Stimulated activated effector memory CD8-positive, alpha-beta T cell treated with anti-CD3 and anti-CD28 coated beads, Interleukin-12 subunit alpha, Interleukin-12 subunit beta, amount 100 ng/mL, for 72 hours (primary cell): ENCODE measurements around the gene ERI3.

ENCODE experiments used
- ATAC-seq: fragments of 150-1000 bp; cut with Tn5 transposase; 2 replicates; pipeline ENCODE4 v1.10.0; 2021
- DNase-seq, 2 donors: peaks; one replicate each; pipeline ENCODE4 v3.0.0; 2021 to 2022; ENCODE audit warnings: low spot score in 2 of 2
- H3K27ac Mint-ChIP-seq: one replicate; pipeline ENCODE4 v1.8.0; 2022; ENCODE audit warnings: mild to moderate bottlenecking, mixed read lengths
- H3K36me3 Mint-ChIP-seq: one replicate; pipeline ENCODE4 v1.8.0; 2022; ENCODE audit warnings: mild to moderate bottlenecking, mixed read lengths
- H3K4me1 Mint-ChIP-seq: one replicate; pipeline ENCODE4 v1.8.0; 2022; ENCODE audit warnings: mixed read lengths
- H3K4me3 Mint-ChIP-seq: one replicate; pipeline ENCODE4 v1.8.0; 2022; ENCODE audit warnings: mild to moderate bottlenecking, mixed read lengths
- H3K9me3 Mint-ChIP-seq: one replicate; pipeline ENCODE4 v1.8.0; 2022; ENCODE audit warnings: mixed read lengths

Gene ERI3

GRCh38 chr1:44359234-44359935, 4.3 kb upstream of the ERI3 start:
- DNase-seq (no peak), ATAC-seq (no peak)
- Mint-ChIP-seq H3K4me3 (no peak overlapping the region), H3K27ac (no peak overlapping the region), H3K9me3 (no peaks in the 10 kb centered on the region), H3K4me1 (peaks cover 13% of the 10 kb centered on the region), H3K36me3 (no peaks in the 10 kb centered on the region)

- H3K27ac Mint-ChIP-seq, result no peak overlapping the region
- ATAC-seq, result no peak
- DNase-seq, result no peak
- no peak overlapping the region for H3K4me3 Mint-ChIP-seq
- H3K36me3 Mint-ChIP-seq, result no peaks in the 10 kb centered on the region
- H3K9me3 Mint-ChIP-seq, result no peaks in the 10 kb centered on the region
- H3K4me1 Mint-ChIP-seq, result peaks cover 25% of the 10 kb centered on the region
Measured at GRCh38 chr1:44357710-44358109, 2.7 kb upstream of the ERI3 start.

- H3K27ac Mint-ChIP-seq, result peak overlapping the region; percentile 96
- DNase-seq (no peak), ATAC-seq (no peak)
- H3K4me3 Mint-ChIP-seq, result peak overlapping the region; percentile 86
- peaks cover 4% of the 10 kb centered on the region for H3K36me3 Mint-ChIP-seq
- H3K9me3 Mint-ChIP-seq, result no peaks in the 10 kb centered on the region
- peaks cover 35% of the 10 kb centered on the region for H3K4me1 Mint-ChIP-seq
Measured at GRCh38 chr1:44355582-44356305, 687 bp upstream of the ERI3 start.

GRCh38 chr1:44354268-44354839, 703 bp downstream of the ERI3 start:
- DNase-seq (no peak), ATAC-seq (no peak)
- Mint-ChIP-seq H3K4me1 (peaks cover 35% of the 10 kb centered on the region), H3K9me3 (no peaks in the 10 kb centered on the region), H3K36me3 (peaks cover 6% of the 10 kb centered on the region), H3K27ac (peak overlapping the region; percentile 96), H3K4me3 (peak overlapping the region; percentile 86)

GRCh38 chr1:44353604-44354003, 1.5 kb downstream of the ERI3 start:
- Mint-ChIP-seq H3K4me1 (peaks cover 35% of the 10 kb centered on the region), H3K36me3 (peaks cover 6% of the 10 kb centered on the region), H3K9me3 (no peaks in the 10 kb centered on the region), H3K4me3 (peak overlapping the region; percentile 86), H3K27ac (peak overlapping the region; percentile 23)
- DNase-seq, result no peak
- ATAC-seq, result no peak

- H3K4me1 Mint-ChIP-seq, result peaks cover 42% of the 10 kb centered on the region
Measured at GRCh38 chr1:44351289-44351688, 3.8 kb downstream of the ERI3 start.

GRCh38 chr1:44348061-44348485, 7.0 kb downstream of the ERI3 start:
- DNase-seq (no peak), ATAC-seq (no peak)
- Mint-ChIP-seq H3K4me3 (no peak overlapping the region), H3K27ac (no peak overlapping the region), H3K4me1 (peaks cover 29% of the 10 kb centered on the region), H3K36me3 (peaks cover 6% of the 10 kb centered on the region), H3K9me3 (no peaks in the 10 kb centered on the region)

More at GRCh38 chr1:44351289-44351688, 3.8 kb downstream of the ERI3 start:
- H3K9me3 Mint-ChIP-seq, result no peaks in the 10 kb centered on the region
- ATAC-seq, result no peak
- no peak overlapping the region for H3K27ac Mint-ChIP-seq
- H3K36me3 Mint-ChIP-seq, result peaks cover 6% of the 10 kb centered on the region
- H3K4me3 Mint-ChIP-seq, result no peak overlapping the region
- DNase-seq, result no peak

GRCh38 chr1:44347280-44347679, 7.8 kb downstream of the ERI3 start:
- Mint-ChIP-seq H3K4me3 (no peak overlapping the region), H3K36me3 (peaks cover 7% of the 10 kb centered on the region), H3K4me1 (peaks cover 23% of the 10 kb centered on the region), H3K9me3 (no peaks in the 10 kb centered on the region), H3K27ac (no peak overlapping the region)
- DNase-seq (no peak), ATAC-seq (no peak)

DNA sequence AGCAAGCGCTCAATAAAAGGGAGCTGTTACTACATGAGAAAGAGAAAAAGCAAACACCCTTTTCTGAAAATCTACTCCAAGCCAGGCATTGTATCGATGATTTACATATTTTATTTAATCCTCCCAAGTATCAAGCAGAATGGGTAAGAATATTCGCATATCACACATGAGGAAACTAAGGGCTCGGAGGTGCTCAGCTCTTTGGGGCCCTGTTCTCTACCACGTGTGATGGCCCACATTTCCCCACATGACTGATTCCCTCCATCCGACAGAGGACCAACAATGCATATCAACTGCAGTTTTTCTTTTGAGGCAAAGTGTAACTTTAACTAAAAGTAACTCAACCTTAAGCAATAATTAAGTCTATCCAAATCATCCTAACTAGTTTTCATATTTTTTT, 8.2 kb downstream of the ERI3 start:
- Mint-ChIP-seq H3K4me3 (no peak overlapping the region), H3K4me1 (peaks cover 23% of the 10 kb centered on the region), H3K9me3 (no peaks in the 10 kb centered on the region), H3K36me3 (peaks cover 11% of the 10 kb centered on the region), H3K27ac (no peak overlapping the region)
- no peak for DNase-seq
- ATAC-seq, result no peak

- H3K9me3 Mint-ChIP-seq, result no peaks in the 10 kb centered on the region
- H3K27ac Mint-ChIP-seq, result peak overlapping the region; percentile 17
- H3K4me3 Mint-ChIP-seq, result no peak overlapping the region
- ATAC-seq (no peak), DNase-seq (no peak)
- H3K4me1 Mint-ChIP-seq, result peaks cover 22% of the 10 kb centered on the region
- H3K36me3 Mint-ChIP-seq, result peaks cover 14% of the 10 kb centered on the region
Measured at GRCh38 chr1:44346184-44346583, 8.9 kb downstream of the ERI3 start.

DNA sequence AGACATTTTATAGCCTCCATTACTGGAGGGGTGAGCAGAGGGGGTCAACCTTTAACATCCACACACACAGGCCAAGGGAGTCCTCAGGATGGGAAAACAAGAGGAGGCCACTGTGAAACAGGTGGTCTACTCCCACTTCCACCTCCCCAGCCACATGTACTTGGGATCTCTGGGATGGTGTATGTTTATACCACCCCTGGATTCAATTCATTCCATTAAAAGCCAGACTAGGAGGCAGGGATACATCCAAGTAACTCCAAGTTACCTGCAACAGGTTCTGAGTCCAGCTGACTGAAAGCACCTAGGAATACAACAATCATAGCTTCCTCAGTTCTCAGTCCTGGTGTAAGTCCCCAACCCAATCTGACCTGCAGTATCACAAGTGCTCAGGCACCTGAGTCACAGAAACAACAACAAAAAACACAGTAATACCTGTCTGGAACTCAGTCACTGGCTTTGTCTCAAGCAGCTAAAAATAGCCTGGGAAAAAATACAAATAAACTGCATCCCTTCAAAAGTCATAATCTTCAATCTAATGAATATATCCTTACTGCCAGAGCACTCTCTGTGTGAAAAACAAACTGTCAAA, 9.8 kb downstream of the ERI3 start:
- ATAC-seq (no peak), DNase-seq (no peak)
- H3K9me3 Mint-ChIP-seq, result no peaks in the 10 kb centered on the region
- H3K36me3 Mint-ChIP-seq, result peaks cover 9% of the 10 kb centered on the region
- peak overlapping the region; percentile 34 for H3K27ac Mint-ChIP-seq
- H3K4me1 Mint-ChIP-seq, result peaks cover 22% of the 10 kb centered on the region
- no peak overlapping the region for H3K4me3 Mint-ChIP-seq

- Mint-ChIP-seq H3K4me1 (peaks cover 12% of the 10 kb centered on the region), H3K27ac (no peak overlapping the region), H3K36me3 (peaks cover 54% of the 10 kb centered on the region), H3K4me3 (no peak overlapping the region), H3K9me3 (no peaks in the 10 kb centered on the region)
- DNase-seq, result no peak
- ATAC-seq, result no peak
Measured at GRCh38 chr1:44339731-44340130, 15.3 kb downstream of the ERI3 start.

GRCh38 chr1:44338136-44338535, 16.9 kb downstream of the ERI3 start:
- Mint-ChIP-seq H3K4me3 (no peak overlapping the region), H3K9me3 (no peaks in the 10 kb centered on the region), H3K36me3 (peaks cover 59% of the 10 kb centered on the region), H3K27ac (peak overlapping the region; percentile 5), H3K4me1 (peaks cover 8% of the 10 kb centered on the region)
- no peak for ATAC-seq
- no peak for DNase-seq

- H3K4me1 Mint-ChIP-seq, result peaks cover under 1% of the 10 kb centered on the region
- no peak overlapping the region for H3K4me3 Mint-ChIP-seq
- H3K36me3 Mint-ChIP-seq, result peaks cover 56% of the 10 kb centered on the region
- no peaks in the 10 kb centered on the region for H3K9me3 Mint-ChIP-seq
- no peak overlapping the region for H3K27ac Mint-ChIP-seq
- ATAC-seq, result no peak
- no peak for DNase-seq
Measured at GRCh38 chr1:44336668-44337067, 18.4 kb downstream of the ERI3 start.

- no peak for DNase-seq
- H3K27ac Mint-ChIP-seq, result no peak overlapping the region
- ATAC-seq, result no peak
- no peaks in the 10 kb centered on the region for H3K9me3 Mint-ChIP-seq
- H3K36me3 Mint-ChIP-seq, result peaks cover 54% of the 10 kb centered on the region
- peaks cover 2% of the 10 kb centered on the region for H3K4me1 Mint-ChIP-seq
- no peak overlapping the region for H3K4me3 Mint-ChIP-seq
Measured at GRCh38 chr1:44334968-44335367, 20.1 kb downstream of the ERI3 start.
